NCI-H1105 treated with DMSO at 0.1 percent for 48 hours (cell line): ENCODE measurements around the gene SDF2.
A peak's percentile ranks its signal among the peaks of the same experiment; 100 is the strongest.
"Not testable (repeated sequence)": the region's sequence is repeated elsewhere in the genome, so short reads cannot be mapped to it uniquely, and the experiment has no call there.

Source experiments
- DNase-seq: peaks from one replicate; lab custom pipeline; 2025; lab: John Stamatoyannopoulos, UW

SDF2 gene

GRCh38 chr17:28626818-28627217 is 34.9 kb downstream of the SDF2 start:
- DNase-seq: no peak

GRCh38 chr17:28624148-28624547 is 37.6 kb downstream of the SDF2 start:
- DNase-seq: no peak

- DNase-seq: no peak
Measured at GRCh38 chr17:28623696-28624095, 38.0 kb downstream of the SDF2 start.

- no peak for DNase-seq
Measured at GRCh38 chr17:28622186-28622585, 39.5 kb downstream of the SDF2 start.

GRCh38 chr17:28620010-28620409 is 41.7 kb downstream of the SDF2 start:
- DNase-seq: no peak

GRCh38 chr17:28618464-28618863 is 43.2 kb downstream of the SDF2 start:
- DNase-seq: no peak

GRCh38 chr17:28616281-28616680 is 45.4 kb downstream of the SDF2 start:
- DNase-seq: no peak

- no peak for DNase-seq
Measured at GRCh38 chr17:28615260-28615940, 46.3 kb downstream of the SDF2 start.

GRCh38 chr17:28613931-28614381 is 47.8 kb downstream of the SDF2 start, which contains the start of gene RSKR:
RSKR (minus strand) TSS chr17:28614185; CDS start chr17:28614161, 24 bp downstream.
- no peak for DNase-seq

GRCh38 chr17:28612936-28613872 is 48.5 kb downstream of the SDF2 start:
- DNase-seq: peak; percentile 11

GRCh38 chr17:28612531-28612930 is 49.2 kb downstream of the SDF2 start:
- DNase-seq: no peak

- no peak for DNase-seq
Measured at GRCh38 chr17:28610376-28610775, 51.3 kb downstream of the SDF2 start.

GRCh38 chr17:28604031-28604430 is 57.7 kb downstream of the SDF2 start:
- not testable (repeated sequence) for DNase-seq

- DNase-seq: peak; percentile 56
Measured at GRCh38 chr17:28599311-28600184, 62.2 kb downstream of the SDF2 start.

GRCh38 chr17:28598799-28599310 is 62.9 kb downstream of the SDF2 start, which contains the start of gene SPAG5:
SPAG5 (minus strand) TSS chr17:28599025; CDS start chr17:28598946, 79 bp downstream.
- peak; percentile 92 for DNase-seq

- peak; percentile 66 for DNase-seq
Measured at GRCh38 chr17:28598389-28598788, 63.3 kb downstream of the SDF2 start.
